IMR-90 (cell line): ENCODE data around the gene PYGM. TPM values are rescaled to one million over a fixed set of nuclear protein-coding genes. Genes with fewer than 3 reads are reported as not detected.

Experiments
- ATAC-seq: fragments of 200-7000 bp; cut with Tn5 transposase; 2 replicates; pipeline ENCODE4 v1.9.1; 2020; ENCODE audit warnings: low read depth, mild to moderate bottlenecking, moderate library complexity
- BruUV-seq: library from RNA; stranded (reverse); fragments of 400-500 nt; replicated peaks from 2 replicates; lab custom pipeline; 2021; lab: Mats Ljungman, UMichigan
- CTCF ChIA-PET: fragments of 300-600 bp; formaldehyde crosslinking; extraction: SDS; loops from one replicate; lab custom pipeline; 2021; ENCODE audit warnings: antibody characterized with exemption; lab: Yijun Ruan, JAX
- POLR2A ChIA-PET: fragments of 300-600 bp; sonication (Branson Sonifier 250); formaldehyde crosslinking; loops from one replicate; lab custom pipeline; 2022; ENCODE audit warnings: antibody characterized with exemption; ENCODE audit not compliant: unreplicated experiment; lab: Charles Lee
- DNase-seq: peaks from one replicate; pipeline ENCODE4 v3.0.0; 2013
- H2AFZ ChIP-seq: replicated peaks from 2 replicates; pipeline ENCODE3; 2013; ENCODE audit warnings: low read length, mild to moderate bottlenecking; ENCODE audit not compliant: poor library complexity
- H2AK5ac ChIP-seq: 2 replicates; pipeline ENCODE4 v1.6.1; 2013; ENCODE audit warnings: low read depth, low read length, inconsistent platforms
- H2AK9ac ChIP-seq: replicated peaks from 2 replicates; pipeline ENCODE3; 2013; ENCODE audit warnings: mild to moderate bottlenecking, low read depth, low read length, moderate library complexity; ENCODE audit not compliant: poor library complexity
- H2BK120ac ChIP-seq: 2 replicates; pipeline ENCODE4 v1.6.1; 2013; ENCODE audit warnings: low read depth, low read length, inconsistent platforms
- H2BK15ac ChIP-seq: 3 replicates; pipeline ENCODE4 v1.6.1; 2013; ENCODE audit warnings: low read depth, low read length, inconsistent platforms
- H2BK20ac ChIP-seq: 2 replicates; pipeline ENCODE4 v1.6.1; 2013; ENCODE audit warnings: low read depth, mild to moderate bottlenecking, inconsistent platforms, low read length, moderate library complexity
- H2BK5ac ChIP-seq: 2 replicates; pipeline ENCODE4 v1.6.1; 2013; ENCODE audit warnings: mild to moderate bottlenecking, low read depth, low read length, inconsistent platforms; ENCODE audit not compliant: poor library complexity, severe bottlenecking
- H3K14ac ChIP-seq: replicated peaks from 2 replicates; pipeline ENCODE4 v1.6.1; 2013; ENCODE audit warnings: low read depth, low read length, inconsistent platforms
- H3K18ac ChIP-seq: 2 replicates; pipeline ENCODE4 v1.6.1; 2013; ENCODE audit warnings: low read depth, low read length, control low read depth
- H3K23ac ChIP-seq: 2 replicates; pipeline ENCODE4 v1.6.1; 2013; ENCODE audit warnings: low read depth, low read length, inconsistent platforms
- H3K27ac ChIP-seq: 2 replicates; pipeline ENCODE4 v1.5.1; 2013; ENCODE audit warnings: mild to moderate bottlenecking, control low read depth, low read length; ENCODE audit not compliant: insufficient read depth
- H3K27me3 ChIP-seq: 2 replicates; pipeline ENCODE4 v1.6.1; 2013; ENCODE audit warnings: low read length; ENCODE audit not compliant: control insufficient read depth, insufficient read depth
- H3K36me3 ChIP-seq: 2 replicates; pipeline ENCODE4 v1.6.1; 2013; ENCODE audit warnings: low read length, mixed read lengths; ENCODE audit not compliant: control insufficient read depth, insufficient read depth
- H3K4ac ChIP-seq: 2 replicates; pipeline ENCODE4 v1.6.1; 2013; ENCODE audit warnings: low read depth, low read length, inconsistent platforms
- H3K4me1 ChIP-seq: 2 replicates; pipeline ENCODE4 v1.6.1; 2013; ENCODE audit warnings: low read length, mixed read lengths; ENCODE audit not compliant: control insufficient read depth, insufficient read depth
- H3K4me2 ChIP-seq: 2 replicates; pipeline ENCODE4 v1.6.1; 2013; ENCODE audit warnings: low read depth, mild to moderate bottlenecking, control low read depth, low read length, moderate library complexity
- H3K4me3 ChIP-seq: 2 replicates; pipeline ENCODE4 v1.5.1; 2013; ENCODE audit warnings: low read depth, mild to moderate bottlenecking, control low read depth, low read length, moderate library complexity; ENCODE audit not compliant: insufficient read depth
- H3K56ac ChIP-seq: 2 replicates; pipeline ENCODE4 v1.6.1; 2013; ENCODE audit warnings: low read length, inconsistent platforms; ENCODE audit not compliant: insufficient read depth; ENCODE audit errors: extremely low read depth
- H3K79me1 ChIP-seq, 2 experiments: 2 replicates each; pipeline ENCODE4 v1.6.1; 2013; ENCODE audit warnings: low read length in 2 of 2, inconsistent platforms in 1 of 2, low read depth in 1 of 2
- H3K9ac ChIP-seq: 2 replicates; pipeline ENCODE4 v1.6.1; 2013; ENCODE audit warnings: low read depth, low read length, control low read depth
- H3K9me1 ChIP-seq: 2 replicates; pipeline ENCODE4 v1.6.1; 2013; ENCODE audit warnings: low read length, inconsistent platforms; ENCODE audit not compliant: insufficient read depth
- H3K9me3 ChIP-seq: 2 replicates; pipeline ENCODE4 v1.6.1; 2013; ENCODE audit warnings: low read length; ENCODE audit not compliant: control insufficient read depth, insufficient read depth
- H4K20me1 ChIP-seq: 2 replicates; pipeline ENCODE4 v1.6.1; 2013; ENCODE audit warnings: low read length, inconsistent platforms; ENCODE audit not compliant: insufficient read depth
- H4K5ac ChIP-seq: 2 replicates; pipeline ENCODE4 v1.6.1; 2013; ENCODE audit warnings: mild to moderate bottlenecking, low read depth, low read length, control low read depth
- H4K8ac ChIP-seq, 2 experiments: 2 replicates each; pipeline ENCODE4 v1.6.1; 2013; ENCODE audit warnings: low read depth in 2 of 2, low read length in 2 of 2, control low read depth in 1 of 2, inconsistent platforms in 1 of 2
- H4K91ac ChIP-seq: 2 replicates; pipeline ENCODE4 v1.6.1; 2013; ENCODE audit warnings: low read depth, low read length, inconsistent platforms; ENCODE audit not compliant: insufficient read depth
- BHLHE40 ChIP-seq: fragments of 150-350 bp; IDR thresholded peaks from 2 replicates; pipeline ENCODE4 v1.6.1; 2016; ENCODE audit warnings: mild to moderate bottlenecking, low read depth, low read length
- CEBPB ChIP-seq: IDR thresholded peaks from 2 replicates; pipeline ENCODE4 v1.6.1; 2012; ENCODE audit warnings: low read depth, low read length, improper control_type of control experiment
- FOS ChIP-seq: fragments of 150-350 bp; IDR thresholded peaks from 2 replicates; pipeline ENCODE4 v1.6.1; 2016; ENCODE audit warnings: low read depth, low read length
- MAFK ChIP-seq: IDR thresholded peaks from 2 replicates; pipeline ENCODE4 v1.6.1; 2012; ENCODE audit warnings: low read depth, low read length, improper control_type of control experiment
- MXI1 ChIP-seq: IDR thresholded peaks from 2 replicates; pipeline ENCODE4 v1.6.1; 2012; ENCODE audit warnings: low read depth, mild to moderate bottlenecking, low read length, moderate library complexity, borderline replicate concordance
- NFE2L2 ChIP-seq: fragments of 150-350 bp; IDR thresholded peaks from 2 replicates; pipeline ENCODE4 v1.6.1; 2016; ENCODE audit warnings: low read depth, mild to moderate bottlenecking, low read length
- POLR2A ChIP-seq: IDR thresholded peaks from 2 replicates; pipeline ENCODE4 v1.6.1; 2012; ENCODE audit warnings: mild to moderate bottlenecking, low read depth, low read length
- RCOR1 ChIP-seq: IDR thresholded peaks from 2 replicates; pipeline ENCODE4 v1.6.1; 2012; ENCODE audit warnings: mild to moderate bottlenecking, low read length, improper control_type of control experiment; ENCODE audit not compliant: insufficient replicate concordance
- RFX5 ChIP-seq: IDR thresholded peaks from 2 replicates; pipeline ENCODE4 v1.8.0; 2012; ENCODE audit warnings: low read depth, mild to moderate bottlenecking, low read length, moderate library complexity
- SMC3 ChIP-seq: fragments of 150-350 bp; IDR thresholded peaks from 2 replicates; pipeline ENCODE4 v1.6.1; 2016; ENCODE audit warnings: low read depth, mild to moderate bottlenecking, antibody characterized with exemption, low read length, moderate library complexity
- WGBS, 2 experiments: methylation state at CpG; one replicate each; pipeline versions ENCODE4 v1.1.5 to v1.1.7; 2013; ENCODE audit warnings: missing lambda C conversion rate in 2 of 2; ENCODE audit not compliant: insufficient read length in 1 of 2; ENCODE audit errors: extremely low coverage in 2 of 2; 5-methylcytosine and 5-hydroxymethylcytosine counted together
- dilution Hi-C: fragments of 300-500 bp; cut with HindIII; formaldehyde crosslinking; loops from one replicate; pipeline ENCODE4 v1.14.3; 2018; ENCODE audit warnings: low sequenced_read_pairs; ENCODE audit not compliant: unreplicated experiment
- in situ Hi-C: fragments of 300-500 bp; cut with MboI; formaldehyde crosslinking; loops from 3 replicates; pipeline ENCODE4 v1.14.3; 2019; ENCODE audit warnings: low sequenced_read_pairs, inconsistent platforms, mixed read lengths
- intact Hi-C: fragments of 100-400 bp; cut with micrococcal nuclease; formaldehyde crosslinking; loops from 2 replicates; pipeline ENCODE4 v1.10.0; 2022
- polyA plus RNA-seq, 3 experiments: library from polyadenylated mRNA; depleted of rRNA; stranded (reverse); fragments of >200 nt; gene quantifications; 2 replicates each; pipeline ENCODE4 v1.2.3, GENCODE V29; 2012; ENCODE audit warnings: low replicate concordance in 1 of 3
- total RNA-seq: library from RNA; depleted of rRNA; stranded (reverse); fragments of >200 nt; gene quantifications from 2 replicates; pipeline ENCODE4 v1.2.3, GENCODE V29; 2012
- TF ChIP-seq, protein P1 (sequence below): fragments of 150-350 bp; IDR thresholded peaks from 2 replicates; pipeline ENCODE4 v1.6.1; 2017; ENCODE audit warnings: mild to moderate bottlenecking, antibody characterized with exemption, low read length, low read depth
- TF ChIP-seq, protein P2 (sequence below): conservative IDR thresholded peaks from 2 replicates; pipeline ENCODE4 v1.5.1; 2012; ENCODE audit warnings: mild to moderate bottlenecking, low read depth, low read length, improper control_type of control experiment
- TF ChIP-seq, protein P3 (sequence below): fragments of 150-350 bp; IDR thresholded peaks from 2 replicates; pipeline ENCODE4 v1.6.1; 2016; ENCODE audit warnings: low read depth, mild to moderate bottlenecking, low read length, moderate library complexity, borderline replicate concordance

The PYGM gene
- total and polyA plus RNA-seq, 2 of the 4 experiments (the other 2 are of a cell fraction) = 0.18 to 0.21 TPM

DNA sequence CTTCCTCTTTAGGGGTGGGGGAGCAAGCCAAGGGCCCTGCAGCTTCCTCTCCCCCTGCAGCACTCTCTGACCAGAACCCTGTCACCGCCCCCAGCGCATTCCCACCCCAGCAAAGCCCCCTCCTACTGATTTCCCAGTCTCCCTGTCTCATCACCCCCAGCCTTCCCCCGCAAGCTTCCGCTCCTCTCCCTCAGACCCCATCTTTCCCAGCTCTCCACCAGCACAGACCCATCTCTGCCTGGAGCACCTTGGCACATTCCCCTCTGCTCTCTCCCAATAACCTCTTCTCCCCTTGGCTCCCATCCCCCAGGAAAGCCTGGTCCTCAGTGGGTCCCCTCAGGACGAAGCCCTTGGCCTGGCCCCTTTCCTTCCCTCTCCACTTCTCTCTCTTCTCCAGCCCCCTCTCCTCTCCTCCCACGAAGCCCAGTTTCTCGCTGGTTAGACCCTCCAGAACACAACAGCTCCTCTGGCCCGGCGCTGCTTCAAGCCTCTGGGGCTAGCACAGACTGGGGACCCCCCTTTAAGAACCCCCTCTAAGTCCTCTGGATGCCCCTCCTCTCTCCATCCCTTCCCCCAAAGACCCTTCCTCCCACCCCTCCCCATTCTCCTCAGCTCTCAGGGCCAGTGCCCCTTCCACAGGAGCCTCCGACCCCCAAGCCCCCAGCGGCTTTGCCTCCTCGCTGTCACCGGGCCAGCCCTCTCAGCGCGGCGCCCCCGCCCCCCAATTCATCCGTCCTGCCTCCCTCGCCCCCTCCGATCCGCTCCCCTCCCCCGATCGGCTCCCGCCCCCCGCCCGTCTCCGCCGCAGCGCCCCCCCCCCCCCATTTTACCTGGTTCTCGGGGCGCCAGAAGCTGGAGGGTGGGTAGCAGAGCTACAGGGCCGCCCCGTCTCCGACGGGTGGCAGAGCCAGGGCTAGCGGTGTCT is 37.4 kb downstream of the PYGM start:
- dilution Hi-C loops = no loop called here
- H2AK5ac ChIP-seq = no peak overlapping the region
- H3K27ac ChIP-seq = no peak overlapping the region
- no peaks in the 10 kb centered on the region for H3K79me1 ChIP-seq
- H3K36me3 ChIP-seq = no peaks in the 10 kb centered on the region
- H3K9me3 ChIP-seq = no peaks in the 10 kb centered on the region
- H4K91ac ChIP-seq = no peak overlapping the region
- DNase-seq (no peak), ATAC-seq (no peak)
- no peak overlapping the region for H2BK15ac ChIP-seq
- H3K14ac ChIP-seq = no peak overlapping the region
- 16% methylated on average over 5 of the region's 36 CpGs; no CpG with 5 or more reads in 1 of the 2 experiments for WGBS, 2 experiments
- POLR2A ChIA-PET = no interaction called here
- no peaks in the 10 kb centered on the region for H3K4me1 ChIP-seq
- no peak overlapping the region for H3K18ac ChIP-seq
- TF ChIP-seq, protein P1, sequence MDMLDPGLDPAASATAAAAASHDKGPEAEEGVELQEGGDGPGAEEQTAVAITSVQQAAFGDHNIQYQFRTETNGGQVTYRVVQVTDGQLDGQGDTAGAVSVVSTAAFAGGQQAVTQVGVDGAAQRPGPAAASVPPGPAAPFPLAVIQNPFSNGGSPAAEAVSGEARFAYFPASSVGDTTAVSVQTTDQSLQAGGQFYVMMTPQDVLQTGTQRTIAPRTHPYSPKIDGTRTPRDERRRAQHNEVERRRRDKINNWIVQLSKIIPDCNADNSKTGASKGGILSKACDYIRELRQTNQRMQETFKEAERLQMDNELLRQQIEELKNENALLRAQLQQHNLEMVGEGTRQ = no peak
- no peak for TF ChIP-seq FOS
- no peak for TF ChIP-seq POLR2A
- no peak for TF ChIP-seq BHLHE40
- TF ChIP-seq RFX5 = no peak
- no peak for TF ChIP-seq MAFK
- TF ChIP-seq MXI1 = no peak
- TF ChIP-seq, protein P2, sequence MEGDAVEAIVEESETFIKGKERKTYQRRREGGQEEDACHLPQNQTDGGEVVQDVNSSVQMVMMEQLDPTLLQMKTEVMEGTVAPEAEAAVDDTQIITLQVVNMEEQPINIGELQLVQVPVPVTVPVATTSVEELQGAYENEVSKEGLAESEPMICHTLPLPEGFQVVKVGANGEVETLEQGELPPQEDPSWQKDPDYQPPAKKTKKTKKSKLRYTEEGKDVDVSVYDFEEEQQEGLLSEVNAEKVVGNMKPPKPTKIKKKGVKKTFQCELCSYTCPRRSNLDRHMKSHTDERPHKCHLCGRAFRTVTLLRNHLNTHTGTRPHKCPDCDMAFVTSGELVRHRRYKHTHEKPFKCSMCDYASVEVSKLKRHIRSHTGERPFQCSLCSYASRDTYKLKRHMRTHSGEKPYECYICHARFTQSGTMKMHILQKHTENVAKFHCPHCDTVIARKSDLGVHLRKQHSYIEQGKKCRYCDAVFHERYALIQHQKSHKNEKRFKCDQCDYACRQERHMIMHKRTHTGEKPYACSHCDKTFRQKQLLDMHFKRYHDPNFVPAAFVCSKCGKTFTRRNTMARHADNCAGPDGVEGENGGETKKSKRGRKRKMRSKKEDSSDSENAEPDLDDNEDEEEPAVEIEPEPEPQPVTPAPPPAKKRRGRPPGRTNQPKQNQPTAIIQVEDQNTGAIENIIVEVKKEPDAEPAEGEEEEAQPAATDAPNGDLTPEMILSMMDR = no peak
- TF ChIP-seq, protein P3, sequence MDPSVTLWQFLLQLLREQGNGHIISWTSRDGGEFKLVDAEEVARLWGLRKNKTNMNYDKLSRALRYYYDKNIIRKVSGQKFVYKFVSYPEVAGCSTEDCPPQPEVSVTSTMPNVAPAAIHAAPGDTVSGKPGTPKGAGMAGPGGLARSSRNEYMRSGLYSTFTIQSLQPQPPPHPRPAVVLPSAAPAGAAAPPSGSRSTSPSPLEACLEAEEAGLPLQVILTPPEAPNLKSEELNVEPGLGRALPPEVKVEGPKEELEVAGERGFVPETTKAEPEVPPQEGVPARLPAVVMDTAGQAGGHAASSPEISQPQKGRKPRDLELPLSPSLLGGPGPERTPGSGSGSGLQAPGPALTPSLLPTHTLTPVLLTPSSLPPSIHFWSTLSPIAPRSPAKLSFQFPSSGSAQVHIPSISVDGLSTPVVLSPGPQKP = no peak
- TF ChIP-seq NFE2L2 = no peak
- no peak for TF ChIP-seq RCOR1
- TF ChIP-seq SMC3 = no peak
- TF ChIP-seq CEBPB = no peak
- in situ Hi-C loops = no loop called here
- H2AK9ac ChIP-seq = no peak overlapping the region
- no peak overlapping the region for H2AFZ ChIP-seq
- no peaks in the 10 kb centered on the region for H4K20me1 ChIP-seq
- no TSS peak for BruUV-seq
- H3K9ac ChIP-seq = no peak overlapping the region
- H3K4me3 ChIP-seq = no peak overlapping the region
- no peak overlapping the region for H3K4me2 ChIP-seq
- no peak overlapping the region for H4K5ac ChIP-seq
- no peak overlapping the region for H2BK5ac ChIP-seq
- H4K8ac ChIP-seq = no peak overlapping the region
- no peak overlapping the region for H2BK20ac ChIP-seq
- H3K23ac ChIP-seq = no peak overlapping the region
- intact Hi-C loops = loop anchor here (1.0 kb wide), 1 partner anchor 34 kb away; no protein-coding TSS in a partner anchor
- H3K4ac ChIP-seq = no peak overlapping the region
- no peak overlapping the region for H3K56ac ChIP-seq
- CTCF ChIA-PET = interaction anchor here (0.5 kb wide), 1 partner anchor 17 kb away, joined by 3 read pairs; no protein-coding TSS in a partner anchor
- peaks cover 73% of the 10 kb centered on the region for H3K27me3 ChIP-seq
- no peaks in the 10 kb centered on the region for H3K9me1 ChIP-seq
- H2BK120ac ChIP-seq = no peak overlapping the region
